ENCODE data around the gene SV2C. TPM values are rescaled to one million over a fixed set of nuclear protein-coding genes. Genes with fewer than 3 reads are reported as not detected.

The SV2C gene, protein sequence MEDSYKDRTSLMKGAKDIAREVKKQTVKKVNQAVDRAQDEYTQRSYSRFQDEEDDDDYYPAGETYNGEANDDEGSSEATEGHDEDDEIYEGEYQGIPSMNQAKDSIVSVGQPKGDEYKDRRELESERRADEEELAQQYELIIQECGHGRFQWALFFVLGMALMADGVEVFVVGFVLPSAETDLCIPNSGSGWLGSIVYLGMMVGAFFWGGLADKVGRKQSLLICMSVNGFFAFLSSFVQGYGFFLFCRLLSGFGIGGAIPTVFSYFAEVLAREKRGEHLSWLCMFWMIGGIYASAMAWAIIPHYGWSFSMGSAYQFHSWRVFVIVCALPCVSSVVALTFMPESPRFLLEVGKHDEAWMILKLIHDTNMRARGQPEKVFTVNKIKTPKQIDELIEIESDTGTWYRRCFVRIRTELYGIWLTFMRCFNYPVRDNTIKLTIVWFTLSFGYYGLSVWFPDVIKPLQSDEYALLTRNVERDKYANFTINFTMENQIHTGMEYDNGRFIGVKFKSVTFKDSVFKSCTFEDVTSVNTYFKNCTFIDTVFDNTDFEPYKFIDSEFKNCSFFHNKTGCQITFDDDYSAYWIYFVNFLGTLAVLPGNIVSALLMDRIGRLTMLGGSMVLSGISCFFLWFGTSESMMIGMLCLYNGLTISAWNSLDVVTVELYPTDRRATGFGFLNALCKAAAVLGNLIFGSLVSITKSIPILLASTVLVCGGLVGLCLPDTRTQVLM
- total RNA-seq = not detected in 2 replicates

DNA sequence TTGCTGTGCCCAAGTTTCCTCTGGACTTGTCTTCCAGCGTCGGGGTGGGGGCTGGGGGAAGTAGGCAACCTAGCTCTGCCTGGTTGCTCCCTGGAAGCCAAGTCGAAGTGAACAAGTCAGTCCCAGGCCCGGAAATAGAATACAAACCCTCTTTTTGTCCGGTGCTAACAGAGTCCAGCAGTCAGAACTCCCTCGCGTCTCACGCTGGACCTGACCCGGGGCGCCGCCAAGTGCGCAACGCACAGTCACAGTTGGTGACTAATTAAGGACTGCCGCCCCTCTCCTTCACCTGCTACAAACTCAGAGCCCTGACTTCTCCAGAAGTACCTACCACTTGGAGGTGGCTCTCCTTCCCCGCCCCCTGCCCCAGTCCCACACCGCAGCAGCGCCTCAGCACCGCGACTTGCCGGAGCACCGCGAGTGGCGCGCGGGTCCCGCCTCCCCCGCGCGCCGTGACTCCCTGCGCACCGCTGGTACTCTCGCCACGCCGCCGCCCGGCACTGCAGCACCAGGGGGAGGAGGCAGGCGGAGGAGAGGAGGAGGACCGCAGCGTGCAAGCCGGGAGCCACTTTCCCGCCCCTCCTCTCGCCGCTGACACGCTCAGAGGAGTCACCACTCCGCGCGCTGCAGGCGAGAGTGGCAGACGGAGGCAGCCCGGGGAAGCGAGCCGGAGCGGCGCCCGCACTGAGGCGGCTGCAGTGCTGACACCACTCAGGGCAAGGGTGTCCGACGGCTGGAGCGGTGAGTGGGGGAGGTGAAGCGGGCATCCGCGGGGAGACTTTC lies at the start of gene SV2C:
Gene SV2C, plus strand, starts transcription at position 612 of the 783 bp plus-strand sequence. CDS start 48,368 bp downstream, outside the sequence.

DNA sequence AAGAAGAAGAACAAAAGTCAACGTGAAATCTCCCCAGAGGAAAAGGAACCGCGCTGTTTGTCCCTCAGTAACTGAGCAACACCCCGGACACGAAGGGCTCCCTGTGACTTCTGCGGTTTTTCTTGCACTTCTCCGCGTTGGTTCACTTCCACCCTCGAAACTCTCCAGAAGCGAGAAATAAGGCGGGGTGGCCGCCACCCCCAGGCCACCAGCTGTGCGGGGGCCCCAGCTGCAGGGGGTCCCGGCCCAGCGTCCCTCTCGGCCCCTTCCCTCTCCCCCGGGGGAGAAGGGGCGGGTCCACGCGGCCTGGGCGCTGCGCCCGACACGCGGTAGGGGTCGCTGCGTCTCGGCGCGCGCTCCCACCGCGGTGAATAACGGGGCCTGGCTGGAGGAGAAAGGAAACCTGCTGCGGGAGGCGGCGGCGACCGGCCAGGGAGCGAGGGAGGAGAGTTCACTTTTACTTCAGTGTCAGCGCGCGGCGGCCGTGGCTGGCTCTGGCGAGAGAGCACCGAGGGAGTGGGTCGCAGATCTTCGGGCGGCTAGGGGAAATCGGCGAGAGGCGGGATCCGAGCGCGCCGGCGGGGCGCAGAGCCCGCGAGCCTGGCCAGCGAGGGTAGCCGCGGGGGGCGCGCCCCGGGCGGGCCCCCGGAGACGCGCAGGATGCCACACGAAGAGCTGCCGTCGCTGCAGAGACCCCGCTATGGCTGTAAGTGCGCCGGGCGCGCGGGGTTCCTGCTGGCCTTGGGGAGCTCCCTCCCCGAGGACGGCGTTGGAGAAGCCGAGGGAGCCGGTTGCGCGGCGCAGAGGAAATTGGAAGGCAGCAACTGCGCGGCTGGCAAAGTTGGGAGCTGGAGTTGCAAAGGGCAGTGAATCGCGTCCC lies 319.9 kb downstream of the SV2C start, which contains the start of gene IQGAP2:
Gene IQGAP2, plus strand, starts transcription at position 400 of the 880 bp plus-strand sequence. Its CDS starts 261 bp downstream, at position 661.

Data from mesangial cell (primary cell).